GM23248 (cell line): ENCODE measurements around the gene YARS2.

Source experiments
- EZH2 ChIP-seq: fragments of 200-600 bp; sonication (generic); IDR thresholded peaks from 2 replicates; pipeline ENCODE4 v1.6.1; 2018; ENCODE audit warnings: antibody characterized with exemption, mild to moderate bottlenecking; ENCODE audit not compliant: insufficient read depth, poor library complexity, severe bottlenecking
- EZH2phosphoT487 ChIP-seq: fragments of 200-600 bp; sonication (generic); IDR thresholded peaks from 2 replicates; pipeline ENCODE4 v1.6.1; 2018; ENCODE audit warnings: antibody characterized with exemption, moderate library complexity, mild to moderate bottlenecking, low read depth; ENCODE audit not compliant: insufficient read depth

DNA sequence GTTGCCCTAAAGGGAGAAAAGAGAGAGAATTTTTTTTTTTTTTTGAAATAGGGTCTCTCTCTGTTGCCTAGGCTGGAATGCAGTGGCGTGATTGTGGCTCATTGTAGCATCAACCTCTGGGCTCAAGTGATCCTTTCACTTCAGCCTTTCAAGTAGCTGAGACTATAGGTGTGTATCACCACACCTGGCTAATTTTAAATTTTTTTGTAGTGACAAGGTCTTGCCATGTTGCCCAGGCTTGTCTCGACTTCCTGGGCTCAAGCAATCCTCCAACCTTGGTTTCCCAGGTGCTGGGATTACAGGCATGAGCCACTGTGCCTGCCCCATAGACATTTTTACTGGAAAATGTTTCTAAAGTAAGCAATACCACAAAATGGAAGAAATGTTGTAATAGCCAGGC lies 36.8 kb downstream of the YARS2 start:
- no peak for TF ChIP-seq EZH2phosphoT487
- no peak for TF ChIP-seq EZH2
